GM18520 (cell line): ENCODE results near the gene ADGRG1.

Experiments
- ATAC-seq: cut with Tn5 transposase; IDR thresholded peaks from one replicate; pipeline ENCODE4 v1.9.1; 2021; ENCODE audit not compliant: unreplicated experiment

ADGRG1 gene

DNA sequence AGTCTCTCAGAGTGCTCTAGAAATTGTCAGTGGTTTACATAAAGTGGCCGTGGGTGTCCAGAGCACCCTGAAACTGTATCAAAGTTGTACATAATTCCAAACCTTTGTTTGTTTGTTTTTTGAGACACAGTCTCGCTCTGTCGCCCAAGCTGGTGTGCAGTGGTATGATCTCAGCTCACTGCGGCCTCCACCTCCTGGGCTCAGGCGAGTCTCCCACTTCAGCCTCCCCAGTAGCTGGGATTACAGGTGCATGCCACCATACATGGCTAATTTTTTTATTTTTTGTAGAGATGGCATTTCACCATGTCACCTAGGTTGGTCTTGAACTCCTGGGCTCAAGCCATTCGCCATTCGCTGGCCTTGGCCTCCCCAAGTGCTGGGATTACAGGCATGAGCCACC is 24.3 kb upstream of the ADGRG1 start:
- ATAC-seq, result no peak

DNA sequence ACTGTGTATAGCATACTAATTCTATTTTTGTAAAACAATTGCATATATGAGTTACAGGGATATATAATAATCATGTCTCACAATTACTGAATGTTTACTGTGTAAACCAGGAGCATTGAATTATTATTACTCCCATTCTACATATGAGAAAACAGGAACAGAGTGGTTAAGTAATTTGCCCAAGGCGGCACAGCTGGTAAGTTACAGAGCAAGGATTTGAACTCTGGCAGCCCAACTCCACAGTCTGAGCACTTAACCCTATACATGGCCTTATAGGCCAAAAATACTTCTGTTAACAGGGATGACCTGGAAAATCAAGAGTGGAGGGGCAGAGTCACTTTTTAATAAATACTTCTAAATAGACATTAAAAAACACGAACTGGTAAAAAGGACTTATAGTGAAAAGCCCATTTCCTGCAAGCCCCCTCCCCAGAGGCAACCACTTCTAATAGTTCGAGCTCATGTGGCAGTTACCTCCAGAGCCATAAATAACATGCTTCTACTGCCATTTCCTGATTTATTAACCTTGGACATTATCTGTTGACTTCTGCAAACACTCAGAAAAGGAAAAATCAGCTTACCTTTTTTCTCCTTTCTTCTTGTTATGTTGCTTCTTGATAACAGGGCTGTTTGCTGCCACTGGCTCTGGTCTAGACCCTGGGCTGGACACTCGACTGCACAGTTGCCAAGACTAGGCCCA is 22.1 kb upstream of the ADGRG1 start:
- ATAC-seq, result no peak

DNA sequence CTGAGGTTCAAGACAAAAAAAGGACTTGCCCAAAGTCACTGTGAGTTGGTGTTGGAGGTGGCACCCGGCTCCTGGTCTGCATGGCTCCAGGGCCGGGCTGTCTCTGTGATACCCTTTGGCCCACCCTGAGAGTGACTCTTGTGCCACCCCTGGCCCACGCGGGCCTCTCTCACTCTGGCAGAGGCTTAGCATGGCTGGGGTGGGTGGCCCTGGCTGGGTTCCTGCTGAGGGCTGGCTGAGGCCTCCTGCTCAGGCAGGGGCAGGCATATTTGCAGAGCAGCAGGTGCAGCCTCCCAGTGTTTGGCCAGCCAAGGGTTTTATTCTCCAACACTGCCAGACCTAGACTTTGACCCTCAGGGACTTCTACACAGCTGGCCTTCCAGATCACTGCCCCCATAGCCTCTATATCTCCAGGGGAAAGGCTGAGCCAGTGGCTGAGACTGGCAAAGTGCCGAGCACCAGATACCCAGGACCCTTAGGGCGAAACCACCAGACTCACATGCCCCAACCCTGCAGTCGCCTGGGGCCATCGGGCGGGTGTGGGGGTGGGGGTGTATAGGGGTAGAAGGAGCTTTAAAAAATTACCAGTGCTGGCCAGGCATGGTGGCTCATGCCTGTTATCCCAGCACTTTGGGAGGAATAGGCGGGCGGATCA is 21.5 kb upstream of the ADGRG1 start:
- ATAC-seq, result no peak

DNA sequence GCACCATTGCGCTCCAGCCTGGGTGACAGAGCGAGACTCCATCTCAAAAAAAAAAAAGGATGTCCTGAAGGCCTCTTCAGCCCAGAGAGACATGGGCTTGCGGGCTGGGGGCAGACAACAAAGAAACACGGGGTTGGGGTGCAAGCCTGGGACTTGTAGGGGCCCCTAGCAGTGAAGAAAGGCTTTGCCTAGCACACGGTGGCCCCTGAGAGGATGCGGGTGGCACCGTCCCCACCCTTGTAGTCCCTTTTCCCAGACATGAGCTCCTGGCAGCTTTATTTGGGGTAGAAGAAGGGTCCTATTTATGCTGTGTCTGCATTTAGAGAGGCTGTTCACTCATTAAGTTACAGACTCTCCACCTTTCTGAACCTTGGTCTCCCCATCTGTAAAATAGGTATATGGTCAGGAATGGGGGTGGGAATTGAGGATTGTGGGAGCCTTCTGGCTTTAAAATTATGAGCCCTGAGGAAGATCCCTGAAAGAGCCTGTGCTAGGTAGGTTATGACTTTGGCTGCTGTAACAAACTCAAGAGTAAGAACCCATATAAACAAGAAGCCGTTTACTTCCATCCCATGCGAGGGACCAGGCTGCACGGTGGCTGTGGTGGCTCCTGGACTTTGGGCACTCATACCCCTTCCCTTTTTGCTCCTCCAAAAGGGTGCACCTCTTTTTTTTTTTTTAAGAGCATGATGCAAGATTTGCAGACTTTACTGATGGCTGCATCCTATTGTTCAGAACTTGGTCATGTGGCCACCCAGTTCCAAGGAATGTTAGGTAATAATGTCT is 20.6 kb upstream of the ADGRG1 start:
- no peak for ATAC-seq

DNA sequence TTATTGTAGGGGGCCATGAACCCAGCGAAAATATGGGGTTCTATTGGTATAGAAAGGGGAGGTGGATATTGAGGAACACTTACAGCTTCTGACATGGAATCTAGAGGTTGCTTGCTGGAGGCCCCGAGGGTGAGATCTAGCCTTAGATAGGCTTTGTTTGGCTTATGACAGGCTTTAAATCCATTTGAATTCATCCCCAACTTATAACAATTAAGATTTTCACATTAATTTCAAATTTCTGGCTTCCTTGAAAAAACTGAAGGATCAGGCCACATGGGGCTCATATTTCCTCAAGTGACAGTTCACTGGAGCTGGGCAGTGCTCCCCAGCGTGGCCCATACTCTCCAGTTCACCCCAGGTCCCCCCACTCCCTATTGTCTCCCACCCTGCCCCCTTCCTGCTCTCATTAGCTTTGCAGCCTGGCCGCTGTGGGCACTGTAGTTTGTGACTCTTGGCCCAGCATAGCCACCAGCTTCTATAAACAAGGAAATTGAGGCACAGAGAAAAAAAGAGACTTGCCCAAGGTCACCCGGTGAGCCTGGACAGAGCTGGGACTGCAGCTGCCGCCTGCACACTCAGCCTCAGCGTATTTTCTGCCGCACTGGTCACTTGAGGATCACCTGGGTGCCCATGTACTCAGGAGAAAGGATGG is 19.8 kb upstream of the ADGRG1 start:
- no peak for ATAC-seq

DNA sequence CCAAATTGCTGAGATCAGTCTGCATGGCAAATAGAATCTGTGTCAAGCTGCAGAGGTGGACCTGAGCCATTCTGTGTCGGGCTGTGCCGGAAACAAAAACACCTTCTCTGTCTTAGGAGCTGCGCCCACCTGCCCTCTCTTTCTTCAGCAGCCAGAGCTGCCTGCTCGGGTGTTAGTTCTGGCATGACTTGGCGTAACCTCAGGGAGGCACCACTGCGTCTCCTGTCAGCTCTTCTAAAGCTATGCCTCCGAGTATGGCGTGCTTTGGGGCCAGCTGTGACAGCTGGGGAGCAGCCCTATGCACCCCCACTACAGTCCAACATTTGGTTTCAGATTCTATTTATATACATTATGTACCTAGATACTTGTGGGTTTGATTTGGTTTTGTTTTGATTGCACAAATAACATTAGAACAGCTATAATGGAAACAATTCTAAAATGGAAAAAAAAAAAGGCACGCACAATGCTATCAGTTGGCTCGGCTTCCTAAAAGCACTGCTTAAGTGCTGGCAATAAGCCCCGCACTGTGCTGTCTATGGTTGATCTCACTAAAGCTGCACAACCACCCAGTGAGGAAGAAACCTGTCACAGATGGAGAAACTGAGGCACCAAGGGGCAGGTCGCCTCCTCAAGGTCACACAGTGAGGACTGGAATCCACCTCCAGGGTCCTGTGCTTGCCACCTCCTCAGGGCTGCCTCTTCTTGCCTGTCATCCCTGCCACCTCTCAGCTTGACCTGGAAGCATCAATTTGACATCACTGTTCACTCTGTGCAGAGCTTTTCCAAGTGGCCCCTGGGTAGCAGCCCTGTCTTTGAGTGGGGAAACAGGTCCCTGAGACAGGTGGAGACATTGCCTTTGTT is 18.7 kb upstream of the ADGRG1 start:
- peak; percentile 96 for ATAC-seq

DNA sequence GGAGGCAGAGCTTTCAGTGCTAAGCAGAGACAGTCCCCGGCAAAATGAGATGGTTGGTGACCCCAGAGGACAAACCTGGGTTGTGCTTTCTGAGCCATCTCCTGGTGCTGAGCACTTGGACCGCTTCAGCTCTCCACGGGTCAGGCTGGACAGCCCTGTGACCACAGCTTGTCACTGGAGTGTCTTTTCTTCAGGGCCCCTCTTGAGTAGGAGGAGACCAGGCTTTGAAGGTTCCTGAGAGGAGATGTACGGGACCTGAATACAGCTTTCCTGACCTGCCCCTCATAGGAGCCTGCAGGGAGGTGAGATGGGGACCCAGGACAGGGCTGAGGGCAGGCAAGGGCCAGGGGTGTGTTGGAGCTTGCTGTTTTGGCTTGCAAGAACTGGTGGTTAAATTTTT is 17.8 kb upstream of the ADGRG1 start:
- no peak for ATAC-seq

DNA sequence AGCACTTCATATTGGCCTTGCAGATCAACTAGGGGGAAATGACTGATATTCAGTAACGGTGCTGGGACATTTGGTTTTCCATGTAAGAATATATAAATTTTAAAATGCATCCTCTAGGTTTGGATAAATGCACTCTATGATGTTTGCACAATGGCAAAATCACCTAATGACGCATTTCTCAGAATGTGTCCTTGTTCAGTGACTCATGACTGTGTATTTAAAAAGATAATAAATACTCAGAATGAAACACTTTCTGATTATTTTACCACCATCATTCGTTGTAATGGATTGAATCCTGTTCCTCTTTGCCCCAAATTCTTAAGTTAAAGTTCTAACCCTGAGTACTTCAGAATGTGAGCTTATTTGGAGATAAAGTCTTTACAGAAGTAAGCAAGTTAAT is 17.2 kb upstream of the ADGRG1 start:
- no peak for ATAC-seq

DNA sequence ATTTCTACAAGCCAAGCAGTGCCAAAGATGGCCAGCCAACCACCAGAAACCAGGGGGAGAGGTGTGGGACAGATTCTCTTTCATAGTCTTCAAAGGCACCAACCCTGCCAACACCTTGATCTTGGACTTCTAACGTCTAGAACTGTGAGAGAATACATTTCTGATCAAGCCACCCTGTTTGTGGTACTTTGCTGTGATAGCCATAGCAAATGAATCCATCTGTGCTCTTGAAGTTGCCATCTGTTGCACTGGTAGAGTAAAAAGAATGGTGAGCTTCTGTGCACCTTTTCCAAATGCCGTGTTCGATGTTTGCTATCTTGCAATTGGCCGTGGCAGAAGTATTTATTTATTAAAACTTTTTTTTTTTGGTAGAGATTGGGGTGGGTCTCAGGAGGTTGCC is 16.7 kb upstream of the ADGRG1 start:
- ATAC-seq, result no peak

DNA sequence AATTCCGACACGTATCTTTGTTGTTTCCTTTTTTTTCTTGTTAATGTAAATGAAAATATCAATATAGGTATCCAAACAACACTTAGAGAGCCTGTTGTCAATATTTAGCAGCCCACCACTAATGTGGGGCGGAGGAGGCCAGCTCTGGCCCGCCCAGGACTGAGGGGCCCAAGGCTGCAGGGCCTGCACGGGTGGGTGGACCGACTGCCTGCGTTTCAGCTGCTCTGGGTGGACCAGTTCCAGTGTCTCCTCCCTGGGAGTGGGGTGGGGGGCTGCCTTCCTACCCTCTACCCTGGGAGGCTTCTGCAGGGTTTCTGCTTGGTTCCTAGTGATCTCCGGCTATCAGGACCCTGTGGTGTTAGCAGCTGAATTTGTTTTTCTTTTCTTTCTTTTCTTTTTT is 15.9 kb upstream of the ADGRG1 start:
- no peak for ATAC-seq

DNA sequence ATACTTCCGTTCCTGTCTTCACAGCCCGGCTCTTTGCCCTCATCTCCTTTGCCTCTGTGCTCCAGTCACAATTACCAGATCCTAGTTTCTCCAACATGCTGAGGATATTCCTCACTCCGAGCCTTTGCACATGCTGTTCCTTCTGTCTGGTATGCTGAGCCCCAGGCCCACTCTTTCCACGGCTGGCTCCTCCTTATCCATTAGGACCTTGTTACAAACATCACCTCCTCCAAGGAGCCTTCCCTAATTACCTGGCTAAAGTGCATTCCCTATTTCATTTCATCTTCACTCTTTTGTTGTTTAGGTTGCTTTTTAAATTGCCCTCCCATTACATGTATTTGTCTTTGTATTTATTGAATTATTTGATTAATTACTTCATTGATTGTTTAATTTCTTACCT is 14.9 kb upstream of the ADGRG1 start:
- ATAC-seq, result no peak

DNA sequence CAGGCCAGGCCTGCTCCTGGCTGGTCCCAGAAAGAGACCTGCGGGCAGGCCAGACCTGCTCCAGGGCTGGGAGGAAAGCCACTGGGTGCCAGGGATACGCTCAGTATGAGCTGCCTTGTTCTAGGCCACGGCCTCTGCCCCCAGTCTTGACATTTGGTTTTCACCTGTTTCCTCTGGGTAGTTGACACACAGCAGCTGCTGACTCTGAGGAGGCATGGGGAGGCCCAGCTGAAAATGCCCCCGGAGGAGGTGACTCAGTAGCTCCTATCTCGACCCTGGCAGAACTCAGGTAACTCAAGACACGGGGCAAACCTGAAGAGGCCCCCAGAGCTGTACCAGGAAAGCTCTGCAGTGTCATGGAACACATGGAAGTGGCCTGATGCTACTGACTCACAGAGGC is 13.9 kb upstream of the ADGRG1 start:
- no peak for ATAC-seq

DNA sequence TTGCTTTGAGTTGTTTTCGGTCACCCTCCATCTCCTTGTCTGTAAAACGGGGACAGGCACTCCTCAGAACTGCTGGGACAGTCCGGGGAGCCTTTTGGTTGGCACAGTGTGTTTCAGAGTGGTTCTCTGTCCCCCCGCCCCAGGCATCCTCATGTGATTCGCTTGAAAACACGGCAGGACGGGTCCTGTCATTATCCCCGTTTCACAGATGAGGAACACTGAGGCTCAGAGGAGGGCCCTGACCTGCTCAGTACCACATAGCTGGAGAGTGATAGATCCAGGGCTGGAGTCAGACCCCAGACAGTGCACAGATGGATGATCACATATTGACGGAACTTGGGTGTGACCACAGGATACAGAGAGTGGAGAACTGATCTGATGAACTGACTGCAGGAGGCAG is 13.5 kb upstream of the ADGRG1 start:
- ATAC-seq, result no peak

DNA sequence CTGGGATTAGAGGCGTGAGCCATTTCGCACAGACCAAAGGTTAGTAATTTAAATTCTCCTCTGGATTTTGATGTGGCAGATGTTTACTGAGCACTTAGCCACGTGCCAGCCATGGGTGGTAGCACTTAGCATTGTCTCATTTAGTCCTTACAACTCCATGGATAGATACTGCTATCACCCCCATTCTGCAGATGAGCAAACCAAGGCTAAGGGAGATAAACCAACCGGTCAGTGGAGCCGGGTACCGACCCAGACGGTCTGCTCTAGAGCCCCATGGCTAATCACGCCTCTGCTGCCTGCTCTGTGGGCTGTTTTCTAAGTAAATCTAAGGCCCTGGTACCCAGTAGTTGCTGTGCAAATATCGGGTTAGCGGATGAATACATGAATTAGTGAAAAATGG is 12.6 kb upstream of the ADGRG1 start:
- ATAC-seq, result no peak

DNA sequence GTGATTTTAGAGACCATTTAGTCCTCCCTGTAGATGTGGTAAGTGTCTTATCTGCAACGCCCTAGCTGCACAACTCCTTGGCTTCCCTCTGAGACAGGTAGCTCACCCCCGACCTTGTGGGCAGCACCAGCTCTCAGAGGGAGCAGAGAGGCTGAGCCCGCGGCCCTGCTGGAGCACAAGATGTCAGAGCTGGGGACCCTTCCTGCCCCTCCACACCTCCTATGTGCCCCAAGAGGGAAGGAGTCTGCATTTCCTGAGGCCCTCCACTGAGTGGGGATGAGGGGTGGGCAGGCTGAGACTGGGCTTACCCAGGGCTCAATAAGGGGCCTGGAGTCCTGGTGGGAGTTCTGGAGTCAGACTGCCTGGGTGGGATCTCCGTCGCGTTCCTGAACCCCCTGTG is 12.2 kb upstream of the ADGRG1 start:
- no peak for ATAC-seq

DNA sequence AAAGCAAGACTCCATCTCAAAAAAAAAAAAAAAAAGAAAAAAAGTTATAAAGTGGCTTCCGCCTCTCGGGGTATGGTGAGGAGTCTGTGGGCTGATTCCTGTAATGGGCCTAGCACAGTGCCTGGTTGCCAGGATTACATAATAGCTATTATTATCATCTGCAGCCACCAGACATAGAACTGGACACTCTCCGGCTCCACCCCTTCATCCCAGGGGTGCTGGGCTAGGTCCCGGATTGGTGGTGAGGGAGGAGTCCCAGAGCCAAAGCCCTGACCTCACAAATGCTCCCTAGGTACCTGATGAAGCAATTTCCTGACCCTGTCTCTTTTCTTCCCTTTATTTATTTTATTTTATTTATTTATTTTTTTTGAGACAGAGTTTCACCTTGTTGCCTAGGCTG is 11.6 kb upstream of the ADGRG1 start:
- ATAC-seq, result no peak

DNA sequence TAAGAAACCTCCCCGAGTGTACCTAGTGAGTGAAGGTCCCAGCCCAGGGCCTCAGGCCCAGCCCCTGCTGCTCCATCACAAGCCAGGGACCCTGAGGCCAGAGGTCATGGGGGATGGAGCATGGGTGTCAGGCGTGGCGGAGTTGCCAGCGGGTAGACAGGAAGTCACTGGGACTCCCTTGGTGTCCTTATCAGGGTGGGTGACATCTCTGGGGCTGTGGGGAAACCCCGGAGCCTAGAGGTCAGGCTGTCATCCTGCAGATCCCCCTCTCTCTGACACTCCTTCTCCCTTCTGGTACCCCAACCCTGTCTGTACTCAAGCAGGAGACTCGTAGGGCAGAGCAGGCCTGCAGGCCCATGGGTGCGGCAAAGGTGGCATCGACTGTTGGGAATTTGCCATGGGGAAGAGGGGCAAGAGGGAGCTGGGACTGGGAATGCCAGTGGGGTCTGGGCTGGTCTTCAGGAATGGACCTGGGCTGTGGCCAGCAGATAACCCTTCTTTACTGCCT is 10.8 kb upstream of the ADGRG1 start:
- ATAC-seq, result no peak

DNA sequence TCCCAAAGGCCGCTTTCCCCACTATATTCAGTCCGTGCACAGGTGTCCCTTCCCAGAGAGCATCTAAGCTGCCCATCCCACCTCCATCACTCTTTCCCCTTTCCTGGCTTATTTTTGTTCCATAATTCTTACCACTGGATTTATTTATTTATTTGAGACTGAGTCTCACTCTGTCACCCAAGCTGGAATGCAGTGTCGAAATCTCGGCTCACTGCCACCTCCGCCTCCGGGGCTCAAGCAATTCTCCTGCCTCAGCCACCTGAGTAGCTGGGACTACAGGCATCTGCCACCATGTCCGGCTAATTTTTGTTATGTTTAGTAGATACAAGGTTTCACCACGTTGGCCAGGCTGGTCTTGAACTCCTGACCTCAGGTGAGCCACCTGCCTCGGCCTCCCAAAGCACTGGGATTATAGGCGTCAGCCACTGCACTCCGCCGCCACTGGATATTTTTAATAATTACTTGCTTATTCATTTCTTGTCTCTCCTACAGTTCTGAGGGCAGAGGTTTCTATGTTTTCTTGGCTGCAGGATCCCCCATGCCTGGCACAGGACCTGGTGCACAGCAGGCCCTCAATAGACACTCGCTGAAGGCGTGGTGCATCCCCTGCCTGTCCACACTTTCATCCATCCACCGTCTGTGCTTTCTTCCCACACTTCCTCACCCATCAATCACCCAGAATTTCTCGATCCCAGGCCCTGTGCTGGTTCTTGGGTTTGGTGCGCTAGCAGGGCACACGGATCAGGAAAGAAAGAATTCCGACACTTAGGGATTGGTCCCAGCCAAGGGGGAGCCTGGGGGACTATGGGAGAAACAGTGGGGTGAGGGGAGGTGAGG is 9.9 kb upstream of the ADGRG1 start:
- no peak for ATAC-seq

DNA sequence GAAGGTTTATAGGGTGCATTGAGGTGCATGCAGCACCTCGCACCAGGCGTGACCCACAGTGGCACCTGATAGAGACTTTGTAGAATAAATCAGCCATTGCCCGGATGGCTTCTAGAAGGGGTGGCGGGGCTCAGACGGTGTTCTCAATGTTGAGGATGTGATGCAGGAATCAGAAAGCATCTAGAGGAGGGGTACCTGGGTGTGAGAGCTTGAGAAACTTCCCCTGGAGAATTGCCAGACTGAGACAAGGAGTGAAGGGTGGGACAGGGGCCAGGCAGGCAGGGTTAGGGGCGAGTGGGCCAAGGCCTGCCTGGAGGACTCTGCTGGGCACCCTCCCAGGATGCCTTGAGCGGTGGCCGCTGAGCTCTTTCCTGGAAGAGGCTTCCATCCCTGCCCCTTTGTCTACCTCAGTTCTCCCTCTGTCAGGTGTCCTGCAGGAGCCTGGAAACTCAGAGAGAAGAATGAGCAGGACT is 9.3 kb upstream of the ADGRG1 start:
- no peak for ATAC-seq
